Endothelial cell of hepatic sinusoid (primary cell): ENCODE data around the gene CLDN14.
"Not testable (repeated sequence)": the region's sequence is repeated elsewhere in the genome, so short reads cannot be mapped to it uniquely, and the experiment has no call there.

Experiments used
- in situ Hi-C: cut with HindIII; loops from 2 replicates; pipeline ENCODE4 v1.10.0; 2017; ENCODE audit warnings: low sequenced_read_pairs

CLDN14 gene

DNA sequence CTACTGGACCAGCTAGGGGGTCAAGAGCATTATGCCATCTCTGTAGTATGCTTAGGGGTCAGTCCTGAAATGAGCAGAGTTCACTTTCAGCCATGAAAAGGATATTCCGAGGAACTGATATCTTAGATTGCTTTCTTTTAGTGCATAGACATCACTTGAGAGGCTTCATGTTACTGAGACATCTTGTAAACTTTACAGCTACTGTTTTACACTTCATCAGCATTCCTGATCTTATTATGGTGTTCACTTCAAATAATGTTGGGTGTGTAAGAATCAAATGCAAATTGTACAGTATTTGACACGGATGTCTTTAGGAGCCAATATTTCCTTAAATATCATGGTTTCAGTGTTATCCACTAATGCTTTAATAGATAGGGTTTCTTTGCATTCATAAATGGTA, 22.4 kb upstream of the CLDN14 start:
- in situ Hi-C loops, result no loop called here

DNA sequence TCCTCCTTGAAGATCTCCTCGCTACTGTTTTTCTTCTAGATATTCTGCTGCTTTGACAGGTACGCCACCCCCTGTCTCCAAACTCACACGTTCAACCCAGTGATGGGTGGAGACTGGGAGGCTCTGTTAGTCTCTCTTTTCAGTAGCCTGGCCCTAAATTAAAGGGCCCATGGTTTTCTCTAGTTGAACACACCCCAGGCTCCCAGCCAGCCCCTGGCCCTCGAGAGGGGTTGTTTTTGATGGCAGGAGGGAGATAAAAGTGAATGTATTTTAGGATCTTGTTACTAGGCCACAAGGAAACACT, 21.6 kb upstream of the CLDN14 start:
- in situ Hi-C loops, result no loop called here

DNA sequence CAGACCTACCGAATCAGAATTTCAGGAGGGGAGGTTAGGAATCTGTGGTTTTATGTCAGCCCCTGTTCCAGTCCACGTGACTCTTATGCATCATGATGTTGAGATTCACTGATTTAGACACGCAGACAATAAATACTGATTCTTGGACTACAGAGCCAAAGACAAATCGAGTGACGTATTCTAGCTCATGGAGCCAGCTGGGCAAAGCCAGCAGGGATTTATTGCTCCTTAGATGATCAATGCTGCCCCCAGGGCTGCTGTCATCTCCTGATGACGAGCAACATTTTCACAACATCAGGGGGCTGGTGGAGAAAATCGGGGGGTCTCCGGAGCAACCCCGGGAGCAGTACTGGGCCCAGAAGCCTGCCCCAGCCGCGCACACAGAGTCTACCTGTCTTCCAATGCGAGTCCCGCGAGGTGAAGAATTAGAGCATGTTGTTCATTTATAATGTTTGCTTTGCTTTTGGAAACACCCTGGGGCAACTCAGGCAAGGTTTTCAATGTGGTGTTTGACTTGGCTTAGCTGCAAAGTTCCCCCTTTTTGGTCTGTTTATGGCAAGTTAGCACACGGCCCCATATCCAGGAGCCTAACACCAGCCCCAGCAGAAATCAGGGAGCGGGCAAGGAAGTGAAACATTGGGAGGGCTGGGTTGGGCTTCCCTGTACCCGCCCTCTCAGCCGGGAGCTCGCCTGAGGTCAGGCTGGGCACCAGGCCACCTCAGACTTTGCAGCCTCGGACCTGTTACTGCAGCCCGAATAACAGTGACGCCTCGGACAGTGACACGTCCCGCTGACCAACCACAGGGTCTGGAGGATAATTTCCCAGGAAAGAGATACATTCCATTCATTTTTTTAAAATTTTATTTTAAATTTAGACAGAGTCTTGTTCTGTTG, 19.9 kb upstream of the CLDN14 start:
- in situ Hi-C loops, result no loop called here

DNA sequence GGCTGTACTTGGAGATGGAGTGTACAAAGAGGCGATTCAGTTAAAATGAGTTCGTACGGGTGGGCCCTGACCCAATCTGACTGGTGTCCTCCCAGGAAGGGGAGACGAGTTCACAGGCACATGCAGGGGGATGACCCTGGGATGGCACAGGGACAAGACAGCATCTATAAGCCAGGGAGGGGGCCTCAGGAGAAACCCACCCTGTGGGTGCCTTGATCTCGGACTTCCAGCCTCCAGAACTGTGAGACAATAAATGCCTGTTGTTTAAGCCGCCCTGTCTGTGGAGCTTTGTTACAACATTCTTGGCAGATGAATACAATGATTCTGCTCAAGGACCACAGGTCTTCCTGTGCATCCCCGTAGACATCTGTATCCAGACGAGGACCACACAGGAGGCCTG, 14.6 kb upstream of the CLDN14 start:
- in situ Hi-C loops, result loop anchor here (5.0 kb wide), 2 partner anchors 78 to 82 kb away; no protein-coding TSS in a partner anchor

DNA sequence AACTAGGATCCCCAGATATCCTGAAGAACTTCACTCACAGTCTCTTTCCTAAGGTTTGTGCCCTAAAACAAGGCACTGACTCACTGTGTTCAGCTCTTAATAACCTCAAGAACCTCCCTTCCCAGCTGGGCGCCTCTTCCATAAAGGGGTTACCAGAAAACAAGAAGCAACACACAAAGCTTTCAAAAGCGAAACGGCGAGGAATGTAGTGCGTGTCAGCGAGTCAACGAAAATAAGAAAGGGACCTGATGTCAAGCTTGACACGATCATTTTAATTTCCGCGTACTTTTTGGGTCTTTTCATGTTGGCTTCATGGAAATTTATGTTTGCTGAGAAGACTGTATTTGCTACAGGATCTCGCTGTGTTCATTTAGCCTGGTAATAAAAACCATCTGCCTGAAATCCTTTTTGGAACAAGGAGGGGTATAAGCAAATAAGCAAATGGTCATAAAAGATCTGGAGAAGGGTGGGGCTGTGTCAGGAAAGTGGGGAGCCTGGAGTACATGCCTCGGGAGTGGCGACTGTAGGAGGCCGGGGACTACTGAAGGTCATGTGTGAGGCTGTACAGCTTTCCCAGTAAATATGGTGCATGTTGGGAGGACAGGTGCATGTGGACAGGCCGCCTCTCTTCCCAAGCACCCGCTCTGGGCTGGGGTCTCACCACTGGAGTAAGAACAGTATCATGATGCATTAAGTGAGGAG, 11.4 kb upstream of the CLDN14 start:
- in situ Hi-C loops, result loop anchor here (5.0 kb wide), 2 partner anchors 79 to 81 kb away; no protein-coding TSS in a partner anchor

DNA sequence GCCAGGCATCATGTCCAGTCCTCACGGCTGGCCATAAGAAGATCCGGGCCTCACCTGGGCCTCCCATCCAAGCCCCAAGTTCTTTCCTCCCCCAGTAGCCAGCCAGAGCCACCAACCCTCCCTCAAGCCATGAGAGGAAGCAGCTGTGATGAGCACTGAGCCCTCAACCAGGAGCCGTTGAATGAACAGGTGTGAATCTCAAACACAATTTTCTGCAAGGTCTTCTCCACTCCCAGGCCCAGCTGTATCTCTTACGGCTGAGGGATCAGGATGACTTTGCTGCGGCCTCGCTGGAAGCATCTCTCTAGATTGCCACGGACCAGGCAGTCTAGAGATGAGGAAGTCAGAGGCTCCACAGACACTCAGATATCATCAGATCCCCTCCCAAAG, 9.8 kb upstream of the CLDN14 start:
- in situ Hi-C loops, result loop anchor here (5.0 kb wide), 2 partner anchors 77 to 83 kb away; no protein-coding TSS in a partner anchor

DNA sequence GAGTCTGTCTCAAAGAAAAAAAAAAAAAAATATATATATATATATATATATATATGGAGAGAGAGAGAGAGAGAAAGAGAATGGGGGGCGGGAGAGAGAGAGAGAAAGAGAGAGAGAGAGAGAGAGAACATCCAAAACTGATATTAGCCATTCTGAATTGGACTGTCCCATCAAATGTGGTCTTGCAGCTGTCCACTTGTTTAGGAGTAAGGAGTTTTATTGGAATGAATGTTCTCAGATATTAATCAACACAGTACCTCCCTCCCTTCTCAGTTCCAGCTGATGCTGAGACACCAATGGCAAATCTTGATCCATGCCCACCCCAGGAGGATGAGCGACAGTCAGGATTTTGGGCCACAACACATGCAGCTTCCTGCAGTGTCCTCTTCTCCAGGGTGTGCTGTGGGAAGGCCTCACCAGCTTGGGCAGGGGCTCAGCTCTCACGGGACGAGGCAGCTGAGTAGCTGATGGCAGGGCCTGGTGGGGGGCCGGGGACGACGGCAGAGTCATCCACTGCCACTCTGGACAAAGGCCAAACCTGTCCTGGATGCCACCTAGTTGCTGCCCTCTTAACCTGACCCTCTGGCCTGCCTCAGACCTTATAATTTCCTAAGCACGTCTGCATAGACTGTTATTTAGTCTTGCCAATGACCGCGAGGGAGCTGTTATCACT, 9.3 kb upstream of the CLDN14 start:
- in situ Hi-C loops, result no loop called here

DNA sequence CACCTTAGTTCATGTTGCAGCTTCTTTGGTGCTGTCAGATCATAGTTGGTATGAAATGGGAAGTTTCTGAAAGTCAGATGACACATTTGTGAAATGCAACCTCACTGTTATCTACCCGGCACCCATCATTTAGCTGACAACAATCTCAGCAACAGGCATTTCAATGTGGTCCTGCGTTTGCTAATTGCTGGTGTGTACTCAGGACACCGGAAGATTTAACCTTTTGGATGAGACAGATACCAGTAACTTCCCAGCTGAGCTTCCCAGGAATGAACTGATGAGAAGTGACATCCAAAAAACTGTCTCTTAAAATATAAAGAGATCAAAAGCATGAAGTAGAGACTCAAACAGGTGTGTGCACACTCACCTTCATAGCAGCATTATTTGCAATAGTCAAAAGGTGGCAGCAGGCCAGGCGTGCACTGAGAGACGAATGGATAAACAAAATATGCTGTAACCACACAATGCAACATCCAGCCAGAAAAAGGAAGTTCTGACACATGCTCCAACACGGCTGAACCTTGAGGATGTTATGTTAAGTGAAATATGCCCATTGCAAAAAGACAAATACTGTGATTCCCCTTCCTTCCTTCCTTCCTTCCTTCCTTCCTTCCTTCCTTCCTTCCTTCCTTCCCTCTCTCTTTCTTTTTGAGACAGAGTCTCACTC, 7.9 kb upstream of the CLDN14 start:
- in situ Hi-C loops, result no loop called here

DNA sequence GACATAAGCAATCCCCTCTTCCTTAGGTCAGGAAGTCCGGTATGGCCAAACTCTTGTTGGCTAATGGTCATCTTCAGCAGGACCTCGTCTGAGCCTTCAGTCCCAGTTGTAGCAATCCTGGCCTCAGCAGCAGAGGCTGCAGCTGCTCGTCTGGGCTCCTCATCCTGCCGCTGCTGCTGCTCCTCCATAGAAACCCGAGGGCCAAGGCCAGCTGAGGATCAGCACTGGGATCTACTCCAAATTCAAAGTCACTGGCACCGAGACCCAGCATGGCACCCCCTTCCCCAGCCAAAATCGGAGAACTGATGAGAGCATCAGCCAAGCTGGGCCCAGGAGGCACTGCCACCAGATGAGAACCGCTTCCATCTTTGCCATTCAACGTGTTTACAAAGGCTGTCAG, 6.3 kb upstream of the CLDN14 start:
- in situ Hi-C loops, result no loop called here

DNA sequence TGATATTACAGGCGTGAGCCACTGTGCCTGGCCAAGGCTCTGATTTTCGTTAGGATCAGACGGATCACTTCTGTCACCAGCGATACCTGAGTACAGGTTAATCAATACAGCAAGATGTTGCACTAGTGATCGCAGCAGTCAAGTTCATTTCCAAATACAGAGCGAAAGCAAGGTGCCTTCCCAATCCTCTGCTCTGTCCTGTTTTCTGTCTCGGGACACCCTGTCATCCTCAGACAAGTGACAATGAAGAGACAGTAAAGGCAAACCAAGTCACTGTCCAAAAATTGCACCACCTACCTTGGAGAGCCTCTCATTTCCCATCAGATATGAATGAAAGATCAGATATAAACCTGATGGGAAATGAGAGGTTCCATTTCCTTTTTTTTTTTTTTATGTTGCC, 5.6 kb upstream of the CLDN14 start:
- in situ Hi-C loops, result no loop called here

DNA sequence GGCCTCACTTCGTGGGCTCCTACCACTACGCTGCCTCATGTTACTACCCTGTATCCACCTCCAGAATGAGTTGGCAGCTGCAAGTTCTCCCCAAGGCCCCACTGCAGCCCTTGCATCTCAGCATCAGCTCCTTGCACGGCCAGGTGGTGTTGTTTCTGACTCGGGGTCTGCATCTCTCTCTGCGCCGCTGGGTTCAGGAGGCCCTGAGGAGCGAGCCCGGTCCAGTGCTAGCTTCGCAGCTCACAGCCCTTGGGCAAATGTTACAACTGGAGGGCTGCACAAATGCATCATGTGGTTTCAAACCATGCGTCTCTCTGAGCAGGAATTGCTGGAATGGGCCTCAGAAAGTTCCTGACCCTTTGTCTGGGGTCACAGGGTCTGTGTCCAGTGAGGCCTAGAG, 3.2 kb upstream of the CLDN14 start:
- in situ Hi-C loops, result no loop called here

DNA sequence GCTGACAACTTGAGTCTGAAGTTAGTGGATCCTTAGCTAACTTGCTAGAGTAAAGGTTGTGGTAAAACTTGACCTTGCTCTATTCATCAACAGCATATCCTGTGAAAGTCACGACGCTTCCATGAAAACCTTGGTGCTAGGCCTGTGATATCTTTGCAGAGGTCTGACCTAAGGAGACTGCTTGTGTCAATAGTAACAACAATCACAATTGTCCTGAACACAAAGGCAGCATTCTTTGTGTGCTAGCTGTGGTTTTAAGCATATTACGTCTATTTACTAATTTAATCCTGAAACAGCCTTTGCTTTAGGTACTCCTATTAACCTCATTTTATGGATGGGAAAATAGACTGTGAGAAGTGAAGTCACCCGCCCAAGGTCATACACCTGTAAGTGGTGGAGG, 2.8 kb upstream of the CLDN14 start:
- in situ Hi-C loops, result no loop called here

DNA sequence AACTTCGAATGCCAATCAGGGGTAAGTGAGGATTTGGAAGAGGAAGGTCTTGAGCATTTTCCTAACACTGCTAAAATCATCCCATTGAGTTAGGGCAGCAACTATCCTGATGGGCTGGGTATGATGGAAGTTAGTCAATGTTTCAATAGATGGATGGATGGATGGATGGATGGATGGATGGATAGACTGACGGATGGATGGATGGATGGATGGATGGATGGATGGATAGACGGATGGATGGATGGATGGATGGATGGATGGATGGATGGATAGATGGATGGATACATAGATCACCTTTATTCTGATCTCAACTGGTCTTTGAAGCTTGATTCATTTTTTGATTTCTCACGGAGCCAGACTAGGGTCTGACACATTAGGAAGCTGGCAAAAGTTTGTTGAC, 2.3 kb upstream of the CLDN14 start:
- in situ Hi-C loops, result no loop called here

DNA sequence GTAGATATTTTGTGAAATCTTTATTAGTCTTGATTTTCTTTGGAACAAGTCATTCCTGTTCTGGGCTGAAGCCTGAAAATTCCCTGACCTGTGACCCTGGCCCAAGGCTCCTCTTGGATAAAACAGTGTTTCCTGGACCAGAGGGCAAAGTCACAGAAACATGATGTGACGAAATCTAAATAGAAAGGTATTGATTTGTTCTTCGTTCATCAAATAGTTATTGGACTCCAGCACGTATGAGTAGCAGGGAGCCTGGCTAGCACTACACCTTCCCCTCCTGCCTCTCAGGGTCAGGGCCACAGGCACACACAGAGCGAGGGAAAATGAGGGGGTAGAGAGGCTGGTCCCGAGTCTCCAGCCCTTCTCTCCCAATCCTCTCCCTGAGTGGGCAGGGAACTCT, 1.7 kb upstream of the CLDN14 start:
- in situ Hi-C loops, result no loop called here

DNA sequence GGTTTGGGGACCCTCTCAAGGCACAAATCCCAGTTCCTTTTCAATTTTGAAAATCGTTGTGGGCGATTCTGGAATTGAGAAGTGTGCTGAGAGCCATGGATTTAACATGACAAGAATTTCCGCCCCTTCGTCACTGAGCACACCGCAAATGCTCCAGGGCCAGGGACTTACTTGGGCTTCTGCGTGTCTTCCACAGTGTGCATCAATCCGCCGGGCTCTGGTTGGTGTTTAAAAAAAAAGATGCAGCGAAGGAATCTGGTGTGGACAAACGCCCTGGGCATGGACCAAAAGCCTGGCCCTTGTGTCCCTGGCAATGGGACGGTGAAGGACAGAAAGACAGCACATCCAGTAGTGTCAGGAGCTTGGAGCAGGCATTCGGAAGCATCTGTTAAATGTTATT, 696 bp upstream of the CLDN14 start:
- in situ Hi-C loops, result no loop called here

DNA sequence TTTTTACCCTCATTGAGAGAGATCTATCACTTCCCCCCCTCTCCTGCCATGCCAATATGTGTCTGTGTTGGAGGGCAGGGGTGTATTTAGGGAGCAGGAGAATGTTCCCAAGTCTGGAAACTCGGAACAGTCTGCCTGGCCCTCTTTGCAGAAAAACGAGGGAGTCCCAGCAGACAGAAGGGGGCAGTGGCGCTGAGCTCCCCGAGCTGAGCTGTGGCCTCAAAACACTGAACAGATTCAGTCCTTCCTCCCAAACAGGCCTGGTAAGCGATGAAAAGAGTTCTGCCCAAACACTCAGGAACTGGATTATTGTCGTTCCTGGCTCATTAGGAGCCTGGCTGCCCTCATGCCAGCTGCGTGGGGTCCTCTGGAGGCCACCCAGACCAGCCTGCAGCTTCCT, 981 bp downstream of the CLDN14 start:
- in situ Hi-C loops, result no loop called here

DNA sequence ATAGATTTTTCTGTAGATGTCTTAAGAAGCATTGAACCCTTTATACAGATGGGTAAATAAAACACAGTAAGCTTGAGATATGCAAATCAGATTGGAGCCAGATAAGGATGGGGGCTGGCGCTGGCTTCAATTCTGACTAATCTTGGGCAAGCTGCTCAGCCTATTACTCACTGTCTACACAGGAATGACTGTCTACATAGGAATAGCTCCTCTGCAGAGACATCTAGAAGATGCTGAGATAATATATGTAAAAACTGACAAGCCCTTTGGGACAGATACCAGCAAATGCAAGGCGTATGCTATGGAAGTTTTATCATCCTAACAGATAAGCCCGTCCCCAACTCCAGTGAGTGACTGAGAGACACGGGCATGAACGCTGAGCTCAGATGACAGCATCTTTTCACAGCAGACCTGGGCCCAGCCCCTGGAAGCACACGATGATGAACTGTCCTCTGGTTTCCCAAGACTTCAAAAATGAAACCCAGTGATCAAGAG, 1.7 kb downstream of the CLDN14 start:
- in situ Hi-C loops, result no loop called here

DNA sequence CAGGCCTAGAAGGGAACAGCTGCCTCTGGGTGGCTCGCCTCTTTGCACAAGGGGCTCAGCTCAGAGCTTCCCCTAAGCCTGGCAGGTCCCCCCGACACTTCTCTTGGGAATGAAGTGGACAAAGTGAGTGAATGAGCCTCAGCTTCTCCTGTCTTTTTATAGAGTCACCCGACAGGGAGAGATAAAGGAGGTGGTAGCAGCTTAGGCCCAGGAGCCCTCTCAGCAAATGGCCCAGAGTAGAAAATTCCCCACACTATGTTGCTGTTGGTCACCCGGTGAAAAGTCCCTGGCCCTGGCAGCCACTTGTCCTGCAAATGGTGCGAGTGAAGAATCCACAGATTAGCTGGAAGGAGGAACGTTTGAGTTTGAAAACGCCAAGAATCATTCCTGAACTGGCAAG, 2.4 kb downstream of the CLDN14 start:
- in situ Hi-C loops, result no loop called here

DNA sequence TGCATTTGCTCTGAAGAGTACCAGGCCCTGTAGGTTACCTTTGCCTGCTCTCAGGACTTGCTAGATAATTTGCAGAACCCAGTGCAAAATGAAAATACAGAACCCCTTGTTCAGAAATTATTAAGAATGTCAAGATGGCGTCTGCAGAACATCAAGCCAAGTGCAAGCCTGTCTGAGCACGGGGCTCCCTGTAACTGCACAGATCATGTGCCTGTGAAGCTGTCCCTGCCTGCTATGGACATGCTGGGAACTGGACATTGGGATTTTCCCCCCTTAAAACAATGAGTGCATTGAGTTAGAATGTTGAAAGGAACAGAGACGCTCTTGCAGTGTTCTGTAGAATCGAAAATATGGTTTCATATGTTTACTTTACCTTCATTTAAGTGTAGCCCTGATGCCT, 2.9 kb downstream of the CLDN14 start:
- in situ Hi-C loops, result no loop called here

DNA sequence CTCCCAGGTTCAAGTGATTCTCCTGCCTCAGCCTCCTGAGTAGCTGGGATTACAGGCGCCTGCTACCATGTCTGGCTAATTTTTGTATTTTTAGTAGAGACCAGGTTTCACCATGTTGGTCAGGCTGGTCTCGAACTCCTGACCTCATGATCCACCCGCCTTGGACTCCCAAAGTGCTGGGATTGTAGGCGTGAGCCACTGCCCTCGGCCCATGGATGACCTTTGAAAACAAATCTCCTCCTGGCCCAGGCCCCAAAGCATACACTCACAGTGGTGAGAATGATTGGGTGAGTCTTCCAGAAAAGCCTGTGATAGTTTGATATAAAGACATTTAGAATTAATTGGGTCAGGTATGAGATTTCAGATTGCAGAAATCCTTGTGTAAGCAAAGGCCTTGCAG, 3.4 kb downstream of the CLDN14 start:
- in situ Hi-C loops, result not testable (repeated sequence)

DNA sequence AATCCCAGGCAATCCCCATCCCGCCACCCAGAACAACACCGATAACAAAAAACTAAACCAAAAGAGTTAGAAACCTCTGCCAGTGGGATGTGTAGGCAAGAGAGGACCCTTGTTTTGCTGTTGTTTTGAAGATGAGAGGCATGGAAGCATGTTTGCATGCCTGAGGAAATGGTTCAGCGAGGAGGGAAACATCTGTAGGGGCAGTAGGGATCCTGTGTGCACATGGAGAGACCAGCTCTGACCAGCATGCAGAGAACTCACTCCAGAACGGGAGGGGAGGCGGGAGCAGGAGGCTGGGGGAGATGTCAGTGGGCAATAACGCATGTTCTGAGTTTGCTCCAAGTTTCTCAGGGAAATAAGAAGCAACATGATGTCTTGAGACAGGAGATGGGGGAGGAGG, 5.3 kb downstream of the CLDN14 start:
- in situ Hi-C loops, result loop anchor here (5.0 kb wide), 1 partner anchor 33 kb away; no protein-coding TSS in a partner anchor
